SU-DHL-6 (cell line): ENCODE results near the gene LEF1.

Experiments
- H2AFZ ChIP-seq: fragments of 200-600 bp; sonication (generic); 2 replicates; pipeline ENCODE4 v1.6.1; 2014; ENCODE audit warnings: low read depth, mild to moderate bottlenecking, moderate library complexity, mixed read lengths, antibody characterized with exemption, low read length; ENCODE audit not compliant: severe bottlenecking
- H3F3A ChIP-seq: fragments of 200-600 bp; shearing (Covaris generic); 2 replicates; pipeline ENCODE4 v1.6.0; 2016; ENCODE audit warnings: antibody characterized with exemption, mild to moderate bottlenecking; ENCODE audit not compliant: insufficient read depth
- H3K27ac ChIP-seq: fragments of 200-600 bp; sonication (generic); 2 replicates; pipeline ENCODE4 v1.5.1; 2016; ENCODE audit warnings: low read depth, mild to moderate bottlenecking, low read length, moderate library complexity, mixed read lengths
- H3K27me3 ChIP-seq: fragments of 200-600 bp; sonication (generic), shearing (Covaris generic); 2 replicates; pipeline ENCODE4 v1.6.0; 2014; ENCODE audit warnings: mild to moderate bottlenecking, low read length
- H3K36me3 ChIP-seq: fragments of 200-600 bp; sonication (generic); 2 replicates; pipeline ENCODE4 v1.6.1; 2014; ENCODE audit warnings: mild to moderate bottlenecking, low read length, mixed read lengths
- H3K4me2 ChIP-seq: fragments of 300-600, 200-600 bp; shearing (Covaris generic), sonication (generic); 2 replicates; pipeline ENCODE4 v1.6.0; 2014; ENCODE audit warnings: low read length, low read depth, mild to moderate bottlenecking; ENCODE audit not compliant: poor library complexity, severe bottlenecking
- H3K4me3 ChIP-seq: fragments of 200-600 bp; sonication (generic); 2 replicates; pipeline ENCODE4 v1.5.1; 2014; ENCODE audit warnings: antibody characterized with exemption, low read length, mild to moderate bottlenecking, mixed read lengths; ENCODE audit not compliant: insufficient read depth, poor library complexity, severe bottlenecking
- H3K79me2 ChIP-seq: fragments of 200-600 bp; sonication (generic); 2 replicates; pipeline ENCODE4 v1.6.1; 2014; ENCODE audit warnings: mild to moderate bottlenecking, low read length, moderate library complexity; ENCODE audit not compliant: insufficient read depth
- H3K9ac ChIP-seq: fragments of 200-600 bp; sonication (generic); 2 replicates; pipeline ENCODE4 v1.7.0; 2014; ENCODE audit warnings: mild to moderate bottlenecking, low read length
- H3K9me2 ChIP-seq: fragments of 200-600 bp; sonication (generic); replicated peaks from 2 replicates; pipeline ENCODE4 v1.6.1; 2014; ENCODE audit warnings: low read length; ENCODE audit not compliant: insufficient read depth
- H3K9me3 ChIP-seq: fragments of 200-600 bp; sonication (generic); 2 replicates; pipeline ENCODE4 v1.6.1; 2014; ENCODE audit warnings: low read length, mixed read lengths; ENCODE audit not compliant: insufficient read depth
- H4K20me1 ChIP-seq: fragments of 200-600 bp; sonication (generic); 2 replicates; pipeline ENCODE4 v1.6.1; 2014; ENCODE audit warnings: low read depth, mild to moderate bottlenecking, antibody characterized with exemption, low read length, moderate library complexity, mixed read lengths
- CTCF ChIP-seq: fragments of 200-600 bp; sonication (generic); IDR thresholded peaks from one replicate; pipeline ENCODE4 v1.5.1; 2017; ENCODE audit warnings: antibody characterized with exemption, mild to moderate bottlenecking, low read length, moderate library complexity; ENCODE audit not compliant: insufficient read depth, poor library complexity, severe bottlenecking
- EZH2phosphoT487 ChIP-seq: fragments of 200-600 bp; sonication (generic), shearing (Covaris generic); conservative IDR thresholded peaks from 2 replicates; pipeline ENCODE4 v1.6.1; 2018; ENCODE audit warnings: mild to moderate bottlenecking, antibody characterized with exemption, low read length, moderate library complexity, mixed read lengths

LEF1 gene

GRCh38 chr4:108159845-108160244 lies 8.9 kb downstream of the LEF1 start:
- Histone ChIP-seq H2AFZ (no peak overlapping the region), H3K79me2 (peaks cover 75% of the 10 kb centered on the region), H3K9me2 (no peaks in the 10 kb centered on the region), H3K27ac (peak overlapping the region; percentile 20; the same call in 1 of the 2 replicates), H3K4me2 (peak overlapping the region; percentile 34), H4K20me1 (no peaks in the 10 kb centered on the region), H3K9ac (no peak overlapping the region), H3K9me3 (no peaks in the 10 kb centered on the region), H3F3A (no peaks in the 10 kb centered on the region), H3K27me3 (no peaks in the 10 kb centered on the region), H3K36me3 (peaks cover 7% of the 10 kb centered on the region; the same call in 1 of the 2 replicates), H3K4me3 (no peak overlapping the region)
- TF ChIP-seq CTCF, result no peak
- TF ChIP-seq EZH2phosphoT487, result no peak

DNA sequence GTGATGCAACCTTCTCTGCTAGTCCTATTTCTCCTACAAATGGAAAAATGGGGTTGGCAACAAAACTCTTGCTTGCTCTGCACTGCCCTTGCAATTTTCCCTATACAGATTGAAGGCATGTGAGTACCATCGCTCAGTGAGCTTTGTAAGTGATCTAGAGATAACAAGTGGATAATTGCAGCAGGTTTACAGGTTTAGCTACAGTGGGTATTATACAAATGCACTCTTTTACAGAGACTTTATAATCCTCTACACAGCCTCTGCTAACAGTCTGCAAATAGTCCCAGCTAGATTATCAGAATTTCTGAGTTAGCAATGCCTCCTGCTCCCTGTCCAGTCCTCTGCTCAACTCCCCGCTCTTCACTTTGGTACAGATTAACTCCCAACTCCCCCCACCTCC lies 11.1 kb downstream of the LEF1 start:
- Histone ChIP-seq H3K36me3 (peaks cover 2% of the 10 kb centered on the region; the same call in 1 of the 2 replicates), H3K4me3 (no peak overlapping the region), H3K9me3 (no peaks in the 10 kb centered on the region), H3K9ac (no peak overlapping the region), H3K27me3 (no peaks in the 10 kb centered on the region), H3F3A (no peaks in the 10 kb centered on the region), H2AFZ (no peak overlapping the region), H3K9me2 (no peaks in the 10 kb centered on the region), H4K20me1 (no peaks in the 10 kb centered on the region), H3K79me2 (peaks cover 61% of the 10 kb centered on the region), H3K4me2 (no peak overlapping the region), H3K27ac (no peak overlapping the region)
- TF ChIP-seq CTCF (no peak), EZH2phosphoT487 (no peak)

DNA sequence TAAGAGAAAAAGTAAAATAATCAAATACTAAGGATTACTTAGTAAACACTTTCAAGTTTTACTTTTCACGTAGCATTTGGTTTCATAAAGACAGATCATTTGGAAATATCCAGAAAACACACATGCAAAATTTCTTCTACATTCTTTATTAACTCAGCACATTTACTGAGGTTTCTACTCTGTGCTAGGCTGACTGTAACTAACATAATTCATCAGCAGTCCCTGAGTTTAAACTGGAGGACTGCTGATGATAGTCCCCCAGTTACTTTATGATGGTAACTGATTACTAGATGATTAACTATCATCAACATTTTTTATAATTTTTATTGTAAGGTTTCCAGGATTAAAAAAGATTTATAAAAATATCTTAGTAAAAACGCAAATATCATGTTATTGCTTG lies 12.3 kb downstream of the LEF1 start:
- Histone ChIP-seq H2AFZ (no peak overlapping the region), H3K27me3 (no peaks in the 10 kb centered on the region), H3K9ac (no peak overlapping the region), H3K4me2 (no peak overlapping the region), H3K9me3 (no peaks in the 10 kb centered on the region), H3K27ac (no peak overlapping the region), H3K9me2 (no peaks in the 10 kb centered on the region), H3K4me3 (no peak overlapping the region), H4K20me1 (no peaks in the 10 kb centered on the region), H3K79me2 (peaks cover 55% of the 10 kb centered on the region), H3F3A (no peaks in the 10 kb centered on the region), H3K36me3 (peaks cover 2% of the 10 kb centered on the region; the same call in 1 of the 2 replicates)
- no peak for TF ChIP-seq CTCF
- TF ChIP-seq EZH2phosphoT487, result no peak
